ENCODE data around the gene ANXA11.

- TF ChIP-seq POLR2AphosphoS5 (IDR thresholded peaks at IDR 0.05) (no peak), CTCF (IDR thresholded peaks at IDR 0.05) (no peak)
These were observed 47.1 kb upstream of the ANXA11 start for GRCh38 chr10:80252296-80252887.
